ENCODE results near the gene G6PC1. TPM values are rescaled to one million over a fixed set of nuclear protein-coding genes. Genes with fewer than 3 reads are reported as not detected.
A peak's percentile ranks its signal among the peaks of the same experiment; 100 is the strongest.
"Not testable (repeated sequence)": the region's sequence is repeated elsewhere in the genome, so short reads cannot be mapped to it uniquely, and the experiment has no call there.

Gene G6PC1
- total RNA-seq, 1 donor from 2014 or later = not detected

DNA sequence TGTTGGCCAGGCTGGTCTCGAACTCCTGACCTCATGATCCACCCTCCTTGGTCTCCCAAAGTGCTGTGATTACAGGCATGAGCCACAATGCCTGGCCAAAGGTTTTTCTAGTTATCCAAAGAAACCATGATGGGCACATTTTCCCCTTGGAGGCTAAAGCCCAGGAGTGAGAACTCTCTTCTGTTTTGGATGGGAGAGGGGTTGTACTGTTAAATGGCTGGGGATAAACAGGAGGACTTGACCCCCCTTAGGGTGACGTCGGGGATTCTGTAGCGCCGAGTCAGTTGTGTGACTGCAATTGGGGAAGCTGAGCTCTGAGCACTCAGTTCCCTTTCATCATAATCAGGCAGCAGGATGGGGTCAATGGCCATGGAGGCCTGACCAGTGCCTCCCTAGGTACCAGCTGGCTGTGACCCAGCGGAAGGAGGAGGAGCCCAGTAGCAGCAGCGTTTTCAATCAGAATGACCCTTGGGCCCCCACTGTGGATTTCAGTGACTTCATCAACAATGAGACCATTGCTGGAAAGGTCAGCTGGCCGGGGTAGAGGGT, 45.5 kb upstream of the G6PC1 start:
- Mint-ChIP-seq H3K4me3 (no peak overlapping the region), H3K27me3 (ENCODE audit: insufficient read depth, low read depth) (peaks cover 5% of the 10 kb centered on the region)
- TF ChIP-seq EZH2phosphoT487 (IDR thresholded peaks at IDR 0.05) (no peak), EZH2 (IDR thresholded peaks at IDR 0.05) (no peak)
- TF ChIP-seq, protein P1, sequence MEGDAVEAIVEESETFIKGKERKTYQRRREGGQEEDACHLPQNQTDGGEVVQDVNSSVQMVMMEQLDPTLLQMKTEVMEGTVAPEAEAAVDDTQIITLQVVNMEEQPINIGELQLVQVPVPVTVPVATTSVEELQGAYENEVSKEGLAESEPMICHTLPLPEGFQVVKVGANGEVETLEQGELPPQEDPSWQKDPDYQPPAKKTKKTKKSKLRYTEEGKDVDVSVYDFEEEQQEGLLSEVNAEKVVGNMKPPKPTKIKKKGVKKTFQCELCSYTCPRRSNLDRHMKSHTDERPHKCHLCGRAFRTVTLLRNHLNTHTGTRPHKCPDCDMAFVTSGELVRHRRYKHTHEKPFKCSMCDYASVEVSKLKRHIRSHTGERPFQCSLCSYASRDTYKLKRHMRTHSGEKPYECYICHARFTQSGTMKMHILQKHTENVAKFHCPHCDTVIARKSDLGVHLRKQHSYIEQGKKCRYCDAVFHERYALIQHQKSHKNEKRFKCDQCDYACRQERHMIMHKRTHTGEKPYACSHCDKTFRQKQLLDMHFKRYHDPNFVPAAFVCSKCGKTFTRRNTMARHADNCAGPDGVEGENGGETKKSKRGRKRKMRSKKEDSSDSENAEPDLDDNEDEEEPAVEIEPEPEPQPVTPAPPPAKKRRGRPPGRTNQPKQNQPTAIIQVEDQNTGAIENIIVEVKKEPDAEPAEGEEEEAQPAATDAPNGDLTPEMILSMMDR (IDR thresholded peaks at IDR 0.05) = no peak

DNA sequence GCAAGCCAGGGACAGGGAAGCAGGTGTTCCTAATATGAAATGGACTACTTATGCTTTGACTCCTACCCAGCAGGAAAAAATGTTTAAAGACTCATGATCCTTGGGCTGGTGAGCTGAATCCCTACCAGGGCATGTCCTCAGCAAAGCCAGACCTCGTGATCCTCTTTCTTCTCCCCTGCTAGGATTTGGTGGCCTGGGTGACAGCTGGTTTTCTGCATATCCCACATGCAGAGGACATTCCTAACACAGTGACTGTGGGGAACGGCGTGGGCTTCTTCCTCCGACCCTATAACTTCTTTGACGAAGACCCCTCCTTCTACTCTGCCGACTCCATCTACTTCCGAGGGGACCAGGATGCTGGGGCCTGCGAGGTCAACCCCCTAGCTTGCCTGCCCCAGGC, 44.5 kb upstream of the G6PC1 start:
- H3K4me3 Mint-ChIP-seq = not testable (repeated sequence)

More for the DNA sequence above, 45.5 kb upstream of the G6PC1 start:
- Histone ChIP-seq H3K36me3 (no peaks in the 10 kb centered on the region), H3K4me3 (no peak overlapping the region), H3K79me2 (ENCODE audit: low read depth) (no peaks in the 10 kb centered on the region), H3K9ac (no peak overlapping the region), H3K4me2 (no peak overlapping the region), H3K27me3 (no peaks in the 10 kb centered on the region), H3F3A (ENCODE audit: low read depth) (no peaks in the 10 kb centered on the region), H4K20me1 (ENCODE audit: low read depth) (no peaks in the 10 kb centered on the region), H3K9me3 (ENCODE audit: low read depth) (no peaks in the 10 kb centered on the region), H3K4me1 (no peaks in the 10 kb centered on the region), H3K27ac (no peak overlapping the region), H2AFZ (replicated peaks) (no peak overlapping the region)
- H3K4me1 Mint-ChIP-seq = no peaks in the 10 kb centered on the region
- no peak for DNase-seq (ENCODE audit: low spot score)
- no peaks in the 10 kb centered on the region for H3K9me3 Mint-ChIP-seq
- no peak overlapping the region for H3K27ac Mint-ChIP-seq
- peaks cover 2% of the 10 kb centered on the region for H3K36me3 Mint-ChIP-seq

DNA sequence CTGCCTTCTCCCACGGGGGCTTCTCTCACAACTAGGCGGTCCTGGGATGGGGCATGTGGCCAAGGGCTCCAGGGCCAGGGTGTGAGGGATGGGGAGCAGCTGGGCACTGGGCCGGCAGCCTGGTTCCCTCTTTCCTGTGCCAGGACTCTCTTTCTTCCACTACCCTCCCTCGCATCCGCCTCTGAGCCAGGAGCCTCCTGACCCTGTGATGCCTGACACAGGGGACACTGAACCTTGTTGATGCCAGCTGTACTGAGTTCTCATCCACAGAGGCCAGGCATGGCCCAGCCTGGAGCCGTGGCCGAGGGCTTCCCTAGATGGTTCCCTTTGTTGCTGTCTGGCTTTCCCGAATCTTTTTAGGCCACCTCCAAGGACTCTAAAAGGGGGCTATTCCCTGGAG, 44.1 kb upstream of the G6PC1 start:
- not testable (repeated sequence) for H3K4me1 ChIP-seq

More for the DNA sequence above, 44.5 kb upstream of the G6PC1 start:
- H3K9ac ChIP-seq; H3K4me2 ChIP-seq; DNase-seq (ENCODE audit: low spot score); H3K27me3 Mint-ChIP-seq (ENCODE audit: insufficient read depth, low read depth); H3K4me1 ChIP-seq; H3K79me2 ChIP-seq (ENCODE audit: low read depth); H3K9me3 Mint-ChIP-seq; H3K27me3 ChIP-seq; H3K9me3 ChIP-seq (ENCODE audit: low read depth); H3K36me3 Mint-ChIP-seq; H3K4me3 ChIP-seq; H3K27ac ChIP-seq; H4K20me1 ChIP-seq (ENCODE audit: low read depth); H3F3A ChIP-seq (ENCODE audit: low read depth); H2AFZ ChIP-seq (replicated peaks); H3K36me3 ChIP-seq; H3K27ac Mint-ChIP-seq; H3K4me1 Mint-ChIP-seq: not testable (repeated sequence)

DNA sequence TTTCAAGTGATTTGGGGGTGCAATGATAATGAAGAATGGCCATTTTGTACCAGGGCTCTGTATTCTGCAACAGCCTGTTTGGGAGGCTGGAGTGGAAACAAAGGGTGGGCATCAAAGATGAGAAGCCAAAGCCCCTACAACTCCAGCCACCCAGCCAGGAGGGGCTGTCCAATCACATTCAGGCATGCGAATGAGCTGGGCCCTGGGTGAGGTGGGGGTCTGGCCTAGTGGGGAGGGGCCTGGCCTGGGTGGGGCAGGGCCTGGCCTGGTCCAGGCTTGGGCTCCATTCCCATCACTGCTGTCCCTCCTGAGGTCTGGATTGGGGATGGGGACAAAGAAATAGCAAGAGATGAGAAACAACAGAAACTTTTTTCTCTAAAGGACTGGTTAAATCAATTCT, 43.2 kb upstream of the G6PC1 start:
- Histone ChIP-seq H3K79me2 (ENCODE audit: low read depth) (no peaks in the 10 kb centered on the region), H3K4me1 (no peaks in the 10 kb centered on the region), H3F3A (ENCODE audit: low read depth) (no peaks in the 10 kb centered on the region), H3K4me3 (no peak overlapping the region), H4K20me1 (ENCODE audit: low read depth) (no peaks in the 10 kb centered on the region), H3K36me3 (no peaks in the 10 kb centered on the region), H3K9ac (peak overlapping the region; percentile 37), H2AFZ (replicated peaks) (no peak overlapping the region), H3K9me3 (ENCODE audit: low read depth) (no peaks in the 10 kb centered on the region), H3K4me2 (no peak overlapping the region), H3K27me3 (no peaks in the 10 kb centered on the region), H3K27ac (no peak overlapping the region)
- no peak for TF ChIP-seq EZH2phosphoT487 (IDR thresholded peaks at IDR 0.05)
- TF ChIP-seq EZH2 (IDR thresholded peaks at IDR 0.05) = no peak
- TF ChIP-seq, protein P1 (IDR thresholded peaks at IDR 0.05) = no peak
- H3K4me3 Mint-ChIP-seq = no peak overlapping the region
- no peaks in the 10 kb centered on the region for H3K4me1 Mint-ChIP-seq
- H3K27ac Mint-ChIP-seq = no peak overlapping the region
- peaks cover 2% of the 10 kb centered on the region for H3K36me3 Mint-ChIP-seq
- H3K27me3 Mint-ChIP-seq (ENCODE audit: insufficient read depth, low read depth) = peaks cover 5% of the 10 kb centered on the region
- no peaks in the 10 kb centered on the region for H3K9me3 Mint-ChIP-seq
- peak; percentile 43 for DNase-seq (ENCODE audit: low spot score)

More for the DNA sequence above, 44.1 kb upstream of the G6PC1 start:
- H2AFZ ChIP-seq (replicated peaks); H3K79me2 ChIP-seq (ENCODE audit: low read depth); H3K36me3 ChIP-seq; H3K4me1 Mint-ChIP-seq; H3F3A ChIP-seq (ENCODE audit: low read depth); H3K9me3 ChIP-seq (ENCODE audit: low read depth); DNase-seq (ENCODE audit: low spot score); H3K27ac ChIP-seq; H4K20me1 ChIP-seq (ENCODE audit: low read depth); H3K4me2 ChIP-seq; H3K9ac ChIP-seq; H3K4me3 Mint-ChIP-seq; H3K27me3 Mint-ChIP-seq (ENCODE audit: insufficient read depth, low read depth); H3K36me3 Mint-ChIP-seq; H3K9me3 Mint-ChIP-seq; H3K4me3 ChIP-seq; H3K27ac Mint-ChIP-seq; H3K27me3 ChIP-seq: not testable (repeated sequence)
